Tibial artery (tissue), 4 donors: ENCODE measurements around the gene NOTCH4.

Experiments used
- DNase-seq, 2 donors: peaks; one replicate each; pipeline ENCODE4 v3.0.0-alpha.2; 2019
- H3K27ac ChIP-seq, 2 donors: fragments of 200-600 bp; sonication (generic) in 1 of 2; 1 replicate in 1 of 2; 2 replicates in 1 of 2; pipeline ENCODE4 v1.5.1; 2018 to 2019; ENCODE audit warnings: mild to moderate bottlenecking in 1 of 2
- H3K27me3 ChIP-seq, 2 donors: fragments of 200-600 bp; sonication (generic) in 1 of 2; one replicate each; pipeline versions ENCODE4 v1.5.1 to v1.6.0; 2016 to 2019
- H3K36me3 ChIP-seq, 3 donors: fragments of 200-600 bp; sonication (generic) in 2 of 3; one replicate each; pipeline ENCODE4 v1.5.1; 2016 to 2019; ENCODE audit warnings: mild to moderate bottlenecking in 2 of 3
- H3K4me1 ChIP-seq, 4 donors: fragments of 200-600 bp; sonication (generic) in 2 of 4; 1 replicate in 3 of 4; 2 replicates in 1 of 4; pipeline ENCODE4 v1.5.1; 2016 to 2019
- H3K4me3 ChIP-seq, 2 donors: fragments of 200-600 bp; sonication (generic) in 1 of 2; 1 replicate in 1 of 2; 2 replicates in 1 of 2; pipeline ENCODE4 v1.5.1; 2018 to 2019; ENCODE audit warnings: mild to moderate bottlenecking in 2 of 2
- H3K9me3 ChIP-seq, 3 donors: fragments of 200-600 bp; sonication (generic) in 1 of 3; one replicate each; pipeline ENCODE4 v1.5.1; 2016 to 2019
- intact Hi-C: fragments of 100-400 bp; cut with DNase I; formaldehyde crosslinking; loops from one replicate; pipeline ENCODE4 v1.15.0; 2023; ENCODE audit warnings: low total_unique reads
- TF ChIP-seq, protein P1 (sequence below), 2 experiments: fragments of 200-600 bp in 1 of 2; fragments of 450-650 bp in 1 of 2; IDR thresholded peaks; one replicate each; pipeline ENCODE4 v1.5.1; 2017 to 2019; ENCODE audit warnings: antibody characterized with exemption in 2 of 2, mild to moderate bottlenecking in 1 of 2, moderate library complexity in 1 of 2

Gene NOTCH4

GRCh38 chr6:32171234-32171633 is 52.6 kb downstream of the NOTCH4 start:
- H3K4me3 ChIP-seq = no peak overlapping the region
- no peak for DNase-seq
- H3K27ac ChIP-seq = no peak overlapping the region
- H3K9me3 ChIP-seq = no peaks in the 10 kb centered on the region
- TF ChIP-seq, protein P1, sequence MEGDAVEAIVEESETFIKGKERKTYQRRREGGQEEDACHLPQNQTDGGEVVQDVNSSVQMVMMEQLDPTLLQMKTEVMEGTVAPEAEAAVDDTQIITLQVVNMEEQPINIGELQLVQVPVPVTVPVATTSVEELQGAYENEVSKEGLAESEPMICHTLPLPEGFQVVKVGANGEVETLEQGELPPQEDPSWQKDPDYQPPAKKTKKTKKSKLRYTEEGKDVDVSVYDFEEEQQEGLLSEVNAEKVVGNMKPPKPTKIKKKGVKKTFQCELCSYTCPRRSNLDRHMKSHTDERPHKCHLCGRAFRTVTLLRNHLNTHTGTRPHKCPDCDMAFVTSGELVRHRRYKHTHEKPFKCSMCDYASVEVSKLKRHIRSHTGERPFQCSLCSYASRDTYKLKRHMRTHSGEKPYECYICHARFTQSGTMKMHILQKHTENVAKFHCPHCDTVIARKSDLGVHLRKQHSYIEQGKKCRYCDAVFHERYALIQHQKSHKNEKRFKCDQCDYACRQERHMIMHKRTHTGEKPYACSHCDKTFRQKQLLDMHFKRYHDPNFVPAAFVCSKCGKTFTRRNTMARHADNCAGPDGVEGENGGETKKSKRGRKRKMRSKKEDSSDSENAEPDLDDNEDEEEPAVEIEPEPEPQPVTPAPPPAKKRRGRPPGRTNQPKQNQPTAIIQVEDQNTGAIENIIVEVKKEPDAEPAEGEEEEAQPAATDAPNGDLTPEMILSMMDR (IDR thresholded peaks at IDR 0.05) = no peak
- H3K27me3 ChIP-seq = no peaks in the 10 kb centered on the region
- H3K4me1 ChIP-seq = peaks cover 0 to 22% (median 12%) of the 10 kb centered on the region in 4 donors
- peaks cover 25 to 52% (median 46%) of the 10 kb centered on the region in 3 donors for H3K36me3 ChIP-seq
- intact Hi-C loops = no loop called here

DNA sequence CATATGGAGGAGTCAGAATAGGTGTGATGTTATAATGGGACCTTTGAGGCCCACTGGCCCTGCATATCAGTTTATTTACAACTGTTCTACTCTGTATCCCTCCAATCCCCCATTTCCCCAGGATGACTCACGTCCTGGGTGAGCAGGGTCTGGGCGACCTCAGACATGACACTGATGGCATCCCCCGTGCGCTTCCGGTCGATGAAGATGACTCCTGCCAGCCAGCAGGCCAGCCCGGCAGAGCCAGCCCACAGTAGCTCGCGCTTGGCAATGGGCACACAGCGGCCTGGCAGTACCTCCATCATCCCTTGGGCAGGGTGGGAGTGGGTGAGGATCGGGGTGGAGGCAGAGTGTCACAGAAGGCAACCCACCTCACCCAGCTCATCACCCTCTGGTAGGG is 53.6 kb downstream of the NOTCH4 start:
- DNase-seq = no peak
- Histone ChIP-seq H3K4me1 (peaks cover 0 to 14% (median 9%) of the 10 kb centered on the region in 4 donors), H3K27me3 (no peaks in the 10 kb centered on the region), H3K9me3 (no peaks in the 10 kb centered on the region), H3K4me3 (no peak overlapping the region), H3K36me3 (peaks cover 25 to 60% (median 52%) of the 10 kb centered on the region in 3 donors), H3K27ac (no peak overlapping the region)
- TF ChIP-seq, protein P1 (IDR thresholded peaks at IDR 0.05) = no peak
- intact Hi-C loops = no loop called here

- Histone ChIP-seq H3K36me3 (peaks cover 31 to 69% (median 61%) of the 10 kb centered on the region in 3 donors), H3K4me1 (peaks cover 0 to 6% (median 0%) of the 10 kb centered on the region in 4 donors), H3K4me3 (no peak overlapping the region), H3K9me3 (no peaks in the 10 kb centered on the region), H3K27ac (no peak overlapping the region), H3K27me3 (no peaks in the 10 kb centered on the region)
- TF ChIP-seq, protein P1 (IDR thresholded peaks at IDR 0.05) = no peak
- intact Hi-C loops = no loop called here
- no peak for DNase-seq
Observed at GRCh38 chr6:32168807-32169591, 54.9 kb downstream of the NOTCH4 start.

- Histone ChIP-seq H3K4me3 (no peak overlapping the region), H3K27ac (no peak overlapping the region), H3K4me1 (peaks cover 0 to 2% (median 0%) of the 10 kb centered on the region in 4 donors), H3K27me3 (no peaks in the 10 kb centered on the region), H3K9me3 (no peaks in the 10 kb centered on the region), H3K36me3 (peaks cover 34 to 69% (median 62%) of the 10 kb centered on the region in 3 donors)
- TF ChIP-seq, protein P1 (IDR thresholded peaks at IDR 0.05) = no peak
- intact Hi-C loops = no loop called here
- no peak for DNase-seq
Observed at GRCh38 chr6:32168350-32168749, 55.5 kb downstream of the NOTCH4 start.

- no peaks in the 10 kb centered on the region for H3K9me3 ChIP-seq
- H3K36me3 ChIP-seq = peaks cover 39 to 74% (median 64%) of the 10 kb centered on the region in 3 donors
- H3K27ac ChIP-seq = no peak overlapping the region
- H3K4me1 ChIP-seq = no peaks in the 10 kb centered on the region
- no peak overlapping the region for H3K4me3 ChIP-seq
- DNase-seq = no peak
- TF ChIP-seq, protein P1 (IDR thresholded peaks at IDR 0.05) = no peak
- intact Hi-C loops = no loop called here
- no peaks in the 10 kb centered on the region for H3K27me3 ChIP-seq
Observed at GRCh38 chr6:32167761-32168262, 56.1 kb downstream of the NOTCH4 start.
